Endothelial cell of umbilical vein (primary cell): Measurements from ENCODE around the gene ZNF423. TPM values are rescaled to one million over a fixed set of nuclear protein-coding genes. Genes with fewer than 3 reads are reported as not detected.

Experiments used
- BruUV-seq: library from RNA; stranded (reverse); fragments of 400-500 nt; replicated peaks from 2 replicates; lab custom pipeline; 2021; lab: Mats Ljungman, UMichigan
- CTCF ChIA-PET: fragments of 300-600, 350-600 bp; sonication (Branson Sonifier 250); formaldehyde crosslinking; loops from one replicate; lab custom pipeline; 2021; ENCODE audit warnings: antibody characterized with exemption, inconsistent platforms; lab: Charles Lee
- POLR2A ChIA-PET: fragments of 300-600, 350-600 bp; sonication (Branson Sonifier 250); formaldehyde crosslinking; loops from one replicate; lab custom pipeline; 2021; ENCODE audit warnings: antibody characterized with exemption, inconsistent platforms; lab: Charles Lee
- DNase-seq: peaks from one replicate; pipeline ENCODE4 v3.0.0-alpha.2; 2011; ENCODE audit warnings: low read depth, low spot score
- FAIRE-seq: peaks from 2 replicates; lab custom pipeline; 2011; peaks lifted over from hg19 to GRCh38; lab: Jason Lieb, UNC
- H2AFZ ChIP-seq: 2 replicates; pipeline ENCODE4 v1.6.0; 2012; ENCODE audit warnings: low read depth, low read length, control low read depth, inconsistent platforms
- H3K27ac ChIP-seq: 2 replicates; pipeline ENCODE4 v1.5.1; 2011; ENCODE audit warnings: low read depth, mild to moderate bottlenecking, control low read depth, low read length, moderate library complexity; ENCODE audit not compliant: insufficient read depth
- H3K27me3 ChIP-seq, 2 experiments: 2 replicates each; pipeline versions ENCODE4 v1.6.0 to v1.6.1; 2011; ENCODE audit warnings: low read length in 2 of 2, mixed read lengths in 1 of 2; ENCODE audit not compliant: control insufficient read depth in 2 of 2, insufficient read depth in 2 of 2
- H3K36me3 ChIP-seq, 2 experiments: 2 replicates in 1 of 2; 3 replicates in 1 of 2; pipeline ENCODE4 v1.5.1; 2011; ENCODE audit warnings: low read length in 2 of 2, mild to moderate bottlenecking in 1 of 2, moderate library complexity in 1 of 2; ENCODE audit not compliant: control insufficient read depth in 2 of 2, insufficient read depth in 2 of 2; ENCODE audit errors: extremely low read depth in 1 of 2
- H3K4me1 ChIP-seq: 3 replicates; pipeline ENCODE4 v1.5.1; 2011; ENCODE audit warnings: mild to moderate bottlenecking, low read length; ENCODE audit not compliant: control insufficient read depth, insufficient read depth; ENCODE audit errors: extremely low read depth
- H3K4me2 ChIP-seq: 2 replicates; pipeline ENCODE4 v1.6.1; 2011; ENCODE audit warnings: low read length, control low read depth, mixed read lengths; ENCODE audit not compliant: insufficient read depth
- H3K4me3 ChIP-seq, 3 experiments: fragments of 200-600 bp in 1 of 3; sonication (generic), shearing (Covaris generic) in 1 of 3; replicated peaks in 1 of 3; 2 replicates each; pipeline ENCODE4 v1.5.1; 2011 to 2016; ENCODE audit warnings: control low read depth in 3 of 3, low read length in 3 of 3, mild to moderate bottlenecking in 2 of 3, inconsistent platforms in 1 of 3, low read depth in 1 of 3, moderate library complexity in 1 of 3; ENCODE audit not compliant: insufficient read depth in 1 of 3
- H3K79me2 ChIP-seq: 2 replicates; pipeline ENCODE4 v1.6.0; 2012; ENCODE audit warnings: low read length, inconsistent platforms; ENCODE audit not compliant: control insufficient read depth, insufficient read depth
- H3K9ac ChIP-seq: replicated peaks from 2 replicates; pipeline ENCODE3; 2011; ENCODE audit warnings: low read length, control low read depth; ENCODE audit not compliant: insufficient read depth; ENCODE audit errors: extremely low read depth
- H3K9me1 ChIP-seq: replicated peaks from 3 replicates; pipeline ENCODE4 v1.6.0; 2011; ENCODE audit warnings: mild to moderate bottlenecking, low read length; ENCODE audit not compliant: control insufficient read depth, insufficient read depth; ENCODE audit errors: extremely low read depth
- H3K9me3 ChIP-seq: replicated peaks from 2 replicates; pipeline ENCODE4 v1.5.1; 2012; ENCODE audit warnings: low read length, inconsistent platforms; ENCODE audit not compliant: control insufficient read depth, insufficient read depth
- H4K20me1 ChIP-seq: replicated peaks from 2 replicates; pipeline ENCODE3; 2011; ENCODE audit warnings: mild to moderate bottlenecking, low read length; ENCODE audit not compliant: control insufficient read depth, insufficient read depth; ENCODE audit errors: extremely low read depth
- CTCF ChIP-seq, 2 donors: IDR thresholded peaks; 1 replicate in 1 of 2; 2 replicates in 1 of 2; pipeline ENCODE4 v1.5.1; 2011; ENCODE audit warnings: low read length in 2 of 2, mild to moderate bottlenecking in 2 of 2, moderate library complexity in 2 of 2, control low read depth in 1 of 2, inconsistent platforms in 1 of 2, low read depth in 1 of 2; ENCODE audit not compliant: insufficient read depth in 1 of 2; ENCODE audit errors: extremely low read depth in 1 of 2
- EZH2 ChIP-seq: IDR thresholded peaks from 2 replicates; pipeline ENCODE4 v1.6.1; 2012; ENCODE audit warnings: borderline replicate concordance, low read depth, mild to moderate bottlenecking, moderate library complexity, low read length, inconsistent platforms; ENCODE audit not compliant: severe bottlenecking
- FOS ChIP-seq: IDR thresholded peaks from 2 replicates; pipeline ENCODE4 v1.6.1; 2011; ENCODE audit warnings: mild to moderate bottlenecking, low read length, moderate library complexity, borderline replicate concordance; ENCODE audit not compliant: insufficient read depth
- GATA2 ChIP-seq: IDR thresholded peaks from 2 replicates; pipeline ENCODE4 v1.7.0; 2011; ENCODE audit warnings: low read depth, mild to moderate bottlenecking, moderate library complexity, mixed read lengths, low read length; ENCODE audit not compliant: insufficient read length, insufficient read depth
- JUN ChIP-seq: IDR thresholded peaks from 2 replicates; pipeline ENCODE4 v1.6.1; 2011; ENCODE audit warnings: borderline replicate concordance, low read depth; ENCODE audit not compliant: insufficient read length, insufficient read depth
- MAX ChIP-seq: IDR thresholded peaks from 2 replicates; pipeline ENCODE4 v1.6.1; 2011; ENCODE audit not compliant: insufficient read depth, insufficient read length
- MYC ChIP-seq: IDR thresholded peaks from one replicate; pipeline ENCODE4 v1.6.1; 2011; ENCODE audit warnings: mild to moderate bottlenecking, low read depth, low read length
- POLR2A ChIP-seq: IDR thresholded peaks from 2 replicates; pipeline ENCODE4 v1.6.1; 2012; ENCODE audit warnings: low read depth, mild to moderate bottlenecking, control low read depth, low read length
- POLR2AphosphoS5 ChIP-seq: IDR thresholded peaks from 2 replicates; pipeline ENCODE4 v1.6.1; 2012; ENCODE audit warnings: low read depth, mild to moderate bottlenecking, control low read depth, low read length, moderate library complexity; ENCODE audit not compliant: insufficient read depth
- dilution Hi-C: fragments of 300-500 bp; cut with MboI; formaldehyde crosslinking; loops from one replicate; pipeline ENCODE4 v1.15.0; 2019; ENCODE audit warnings: low sequenced_read_pairs; ENCODE audit not compliant: extremely low pct_ligation_motif_present
- intact Hi-C: fragments of 100-400 bp; cut with micrococcal nuclease; formaldehyde crosslinking; loops from one replicate; pipeline ENCODE4 v1.10.0; 2022
- polyA plus RNA-seq, 4 experiments: library from polyadenylated mRNA; depleted of rRNA in 3 of 4; stranded (reverse) in 3 of 4; unstranded in 1 of 4; fragments of >200 nt; gene quantifications; 2 replicates each; pipeline versions ENCODE4 v1.2.1 to v1.2.3, GENCODE V29; 2011 to 2012; ENCODE audit warnings: missing spikeins in 1 of 4
- total RNA-seq: library from RNA; stranded (reverse); gene quantifications from 2 replicates; pipeline ENCODE4 v1.2.3, GENCODE V29; 2021

ZNF423 gene
- total and polyA plus RNA-seq, 2 donors (not counting 3 experiments of a cell fraction or from before 2014, with no cell fraction given): 2.2 to 8.1 TPM

- H3K9me3 ChIP-seq: no peaks in the 10 kb centered on the region
- no peak overlapping the region for H3K9ac ChIP-seq
- TF ChIP-seq POLR2AphosphoS5 (no peak), FOS (no peak), EZH2 (no peak), CTCF (IDR thresholded peaks at IDR 0.05; ENCODE audit: extremely low read depth in 1 of 2, insufficient read depth in 1 of 2, low read depth in 1 of 2, low read length in 2 of 2) (no peak), GATA2 (no peak), MAX (no peak), MYC (no peak), JUN (no peak), POLR2A (no peak)
- DNase-seq (peak; percentile 77), FAIRE-seq (peak; percentile 40)
- no peaks in the 10 kb centered on the region for H3K9me1 ChIP-seq
- H3K4me1 ChIP-seq: peaks cover 42% of the 10 kb centered on the region
- BruUV-seq: no TSS peak
- intact Hi-C loops: loop anchor here (2.0 kb wide), 1 partner anchor 73 kb away; no protein-coding TSS in a partner anchor
- ChIA-PET POLR2A (no interaction called here), CTCF (interaction anchor here (1.2 to 4.3 kb wide), 2 partner anchors 30 to 36 kb away, joined by 3 to 20 read pairs; no protein-coding TSS in a partner anchor)
- no peaks in the 10 kb centered on the region for H3K27me3 ChIP-seq
- dilution Hi-C loops: no loop called here
- no peaks in the 10 kb centered on the region for H4K20me1 ChIP-seq
- peak overlapping the region; percentile 63 for H2AFZ ChIP-seq
- no peak overlapping the region for H3K4me3 ChIP-seq
- H3K79me2 ChIP-seq: no peaks in the 10 kb centered on the region
- no peak overlapping the region for H3K27ac ChIP-seq
- no peaks in the 10 kb centered on the region for H3K36me3 ChIP-seq
- H3K4me2 ChIP-seq: no peak overlapping the region
Observed at GRCh38 chr16:49827805-49828438, 28.0 kb downstream of the ZNF423 start.
